EH (cell line): ENCODE results near the gene SLC25A45.
"Not testable (repeated sequence)": the region's sequence is repeated elsewhere in the genome, so short reads cannot be mapped to it uniquely, and the experiment has no call there.

Source experiments
- DNase-seq: peaks from one replicate; pipeline ENCODE4 v3.0.0-alpha.2; 2015; ENCODE audit warnings: low read depth

SLC25A45 gene

DNA sequence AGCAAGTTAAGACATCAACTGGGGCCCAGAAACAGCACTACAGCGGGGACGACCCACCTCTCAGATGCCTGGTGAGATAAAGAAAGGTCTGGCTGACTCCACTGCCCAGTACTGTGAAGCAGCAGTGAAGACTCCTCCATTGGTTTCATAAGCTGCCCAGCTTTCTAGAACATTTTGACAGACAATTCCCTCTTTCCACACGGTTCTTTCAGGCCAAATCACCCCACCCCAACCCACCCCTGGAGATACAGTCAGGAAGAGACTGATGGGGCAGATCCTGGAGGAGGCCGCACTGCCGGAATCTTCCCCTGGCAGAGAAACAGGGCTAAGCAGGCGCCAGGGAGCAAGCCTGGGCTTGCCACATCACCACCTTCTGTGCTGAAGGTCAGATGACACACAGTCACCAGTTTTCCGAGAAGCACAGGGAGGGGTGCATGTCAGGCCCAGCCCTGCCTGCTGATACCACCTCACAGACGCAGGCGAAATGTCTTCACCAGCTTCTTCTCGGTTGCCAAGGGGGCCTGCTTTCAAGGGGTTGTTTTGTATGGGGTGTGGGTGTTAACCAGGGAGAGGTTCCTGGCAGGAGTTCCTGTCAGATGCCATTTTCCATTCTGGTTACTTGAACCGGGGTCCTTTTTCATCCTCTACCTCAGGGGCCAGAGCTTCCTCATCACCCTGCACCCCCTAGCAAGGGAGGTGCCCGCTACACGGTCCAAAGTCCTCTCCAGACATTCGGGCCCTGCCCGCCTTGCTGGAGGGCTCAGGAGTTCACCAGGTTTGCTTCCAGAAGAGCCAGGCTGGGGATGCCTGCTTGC lies 38.7 kb upstream of the SLC25A45 start:
- DNase-seq, result peak; percentile 100

DNA sequence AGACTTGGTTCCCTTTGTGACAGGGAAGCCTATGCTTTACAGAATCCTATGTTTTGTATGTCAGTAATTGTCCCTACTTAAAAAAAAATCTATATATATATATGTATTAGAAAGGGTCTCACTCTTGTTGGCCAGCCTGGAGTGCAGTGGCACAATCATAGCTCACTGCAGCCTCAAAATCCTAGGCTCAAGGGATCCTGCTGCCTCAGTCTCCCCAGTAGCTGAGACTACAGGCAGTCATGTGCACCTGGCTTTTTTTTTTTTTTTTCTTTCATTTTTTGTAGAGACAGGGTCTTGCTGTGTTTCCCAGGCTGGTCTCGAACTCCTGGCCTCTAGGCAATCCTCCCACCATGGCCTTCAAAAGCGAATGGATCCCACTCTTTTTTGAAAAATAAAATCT lies 38.1 kb upstream of the SLC25A45 start:
- DNase-seq, result no peak

DNA sequence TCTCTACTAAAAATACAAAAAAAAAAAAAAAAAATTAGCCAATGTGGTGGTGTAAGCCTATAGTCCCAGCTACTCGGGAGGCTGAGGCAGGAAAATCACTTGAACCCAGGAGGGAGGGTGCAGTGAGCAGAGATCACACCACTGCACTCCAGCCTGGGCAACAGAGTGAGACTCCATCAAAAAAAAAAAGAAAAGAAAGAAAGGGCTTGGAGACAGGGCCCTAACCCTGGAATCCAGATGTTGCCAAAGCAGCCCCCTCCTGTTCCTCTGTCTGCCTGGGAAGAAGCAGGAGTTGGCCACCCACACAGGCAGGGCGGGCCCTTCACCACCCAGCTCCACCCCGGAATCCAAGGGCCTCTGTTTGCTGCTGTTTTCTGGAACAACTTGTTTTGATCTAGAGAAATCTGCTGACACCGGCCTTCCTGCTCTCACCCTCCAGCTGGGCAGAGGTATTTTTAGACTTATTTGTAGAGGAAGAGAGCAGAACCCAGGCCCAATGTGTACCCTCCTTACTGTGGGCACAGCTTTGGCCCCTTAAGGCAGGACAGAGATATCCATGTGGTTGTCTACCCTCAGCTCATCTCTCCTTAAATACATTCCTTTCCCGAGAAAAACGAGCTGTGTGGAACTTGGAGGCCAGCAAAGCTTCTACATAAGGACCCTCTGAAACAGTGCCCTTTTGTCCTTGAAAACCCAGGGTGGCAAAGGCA lies 37.5 kb upstream of the SLC25A45 start:
- DNase-seq, result peak; percentile 95

DNA sequence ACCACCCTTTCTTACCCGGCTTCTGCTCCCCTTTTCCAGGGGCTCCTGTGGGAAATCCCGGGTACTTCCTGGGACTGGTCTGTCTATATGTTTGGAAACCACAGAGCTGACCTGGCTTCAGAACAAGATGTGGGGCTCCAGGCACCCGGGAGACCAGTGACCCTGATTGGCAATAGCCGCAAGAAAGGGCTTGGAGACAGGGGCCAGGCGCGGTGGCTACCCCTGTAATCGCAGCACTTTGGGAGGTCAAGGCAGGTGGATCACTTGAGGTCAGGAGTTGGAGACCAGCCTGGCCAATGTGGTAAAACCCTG lies 37.0 kb upstream of the SLC25A45 start:
- DNase-seq, result no peak

GRCh38 chr11:65418681-65419459 lies 36.4 kb upstream of the SLC25A45 start:
- DNase-seq, result peak; percentile 99

- DNase-seq, result no peak
These were observed 35.9 kb upstream of the SLC25A45 start for GRCh38 chr11:65418431-65418680.

DNA sequence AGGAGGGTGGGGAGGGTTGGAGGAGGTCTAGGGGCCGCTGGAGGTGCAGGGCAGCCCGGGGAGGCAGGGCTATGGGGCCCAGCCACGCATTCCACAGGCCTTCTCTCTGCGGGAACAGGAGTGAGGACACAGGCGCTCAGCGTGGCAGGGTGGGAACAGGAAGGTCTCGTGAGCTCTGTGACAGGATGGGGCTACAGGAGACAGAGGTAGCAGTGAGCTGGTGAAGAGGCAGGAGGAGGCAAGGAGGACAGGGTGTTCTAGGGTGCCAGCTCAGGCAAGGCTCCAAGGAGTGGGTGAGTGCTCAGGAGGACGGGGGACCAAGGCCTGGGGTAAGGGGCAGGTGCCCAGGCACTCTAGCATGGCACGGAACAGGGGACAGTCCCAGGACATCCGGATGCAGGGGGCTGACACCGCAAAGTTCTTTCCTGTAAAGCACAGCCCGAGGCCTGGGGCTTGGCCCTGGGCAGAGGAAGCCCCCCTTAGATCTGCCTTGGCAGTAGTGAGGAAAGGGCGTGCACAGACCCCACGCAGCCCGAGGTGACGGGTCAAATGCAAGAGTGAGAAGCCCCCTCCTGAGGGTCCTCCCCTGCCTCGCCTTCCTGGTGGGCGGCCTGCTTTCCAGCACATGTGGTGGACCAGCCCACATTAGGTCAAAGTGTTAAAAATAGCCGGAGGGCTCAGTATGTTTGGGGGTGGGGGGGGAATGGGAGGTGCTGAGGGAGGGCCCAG lies 35.4 kb upstream of the SLC25A45 start:
- peak; percentile 63 for DNase-seq

GRCh38 chr11:65416841-65417701 lies 34.6 kb upstream of the SLC25A45 start:
- DNase-seq, result peak; percentile 34

DNA sequence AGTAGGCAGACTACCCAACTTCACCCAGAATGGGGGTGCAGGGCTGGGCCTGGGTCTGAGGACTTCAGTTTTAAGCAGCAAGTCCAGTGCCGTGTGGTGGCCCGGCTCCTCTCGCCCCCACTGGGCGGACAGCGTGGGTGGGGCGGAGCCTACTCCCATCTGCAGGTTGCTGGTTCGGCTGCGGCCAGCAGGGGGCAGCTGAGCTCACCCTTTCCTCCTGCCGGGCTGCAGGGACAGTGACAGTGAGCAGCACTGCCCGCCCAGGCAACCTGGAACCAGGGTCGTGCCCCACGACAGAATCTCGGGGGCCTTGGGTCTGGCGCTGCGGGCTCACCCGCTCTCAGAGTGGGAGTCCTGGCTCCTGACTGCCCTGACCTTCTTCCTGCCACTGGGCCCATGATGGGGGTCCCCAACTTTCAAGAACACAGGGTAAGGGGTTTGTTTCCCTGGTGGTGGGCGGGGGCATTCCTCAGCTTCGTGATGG lies 33.9 kb upstream of the SLC25A45 start:
- DNase-seq, result peak; percentile 86

GRCh38 chr11:65415499-65416340 lies 33.3 kb upstream of the SLC25A45 start:
- DNase-seq, result peak; percentile 9

- peak; percentile 50 for DNase-seq
These were observed 32.5 kb upstream of the SLC25A45 start for GRCh38 chr11:65414776-65415498.

DNA sequence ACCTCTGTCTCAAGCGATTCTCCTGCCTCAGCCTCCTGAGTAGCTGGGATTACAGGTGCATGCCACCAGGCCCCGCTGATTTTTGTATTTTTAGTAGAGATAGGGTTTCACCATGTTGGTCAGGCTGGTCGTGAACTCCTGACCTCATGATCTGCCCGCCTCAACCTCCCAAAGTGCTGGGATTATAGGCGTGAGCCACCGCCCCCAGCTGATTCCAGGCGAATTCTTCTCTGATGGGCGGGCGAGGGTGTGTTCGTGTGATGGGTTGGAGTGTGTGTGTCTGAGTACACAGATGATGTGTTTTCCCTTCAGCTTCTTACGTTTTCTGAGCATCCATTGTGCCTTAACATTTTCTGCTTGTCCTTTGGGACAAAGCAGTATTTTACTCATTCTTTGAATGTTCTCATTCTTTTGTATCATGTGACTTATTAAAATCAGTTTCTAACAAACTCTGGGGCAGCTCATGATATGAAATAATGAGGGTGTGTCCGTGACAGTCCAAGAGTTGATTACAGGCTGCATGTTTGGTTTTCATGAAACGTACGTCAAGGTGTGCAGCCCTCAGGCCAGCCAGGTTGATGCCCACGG lies 30.7 kb upstream of the SLC25A45 start:
- DNase-seq, result not testable (repeated sequence)

DNA sequence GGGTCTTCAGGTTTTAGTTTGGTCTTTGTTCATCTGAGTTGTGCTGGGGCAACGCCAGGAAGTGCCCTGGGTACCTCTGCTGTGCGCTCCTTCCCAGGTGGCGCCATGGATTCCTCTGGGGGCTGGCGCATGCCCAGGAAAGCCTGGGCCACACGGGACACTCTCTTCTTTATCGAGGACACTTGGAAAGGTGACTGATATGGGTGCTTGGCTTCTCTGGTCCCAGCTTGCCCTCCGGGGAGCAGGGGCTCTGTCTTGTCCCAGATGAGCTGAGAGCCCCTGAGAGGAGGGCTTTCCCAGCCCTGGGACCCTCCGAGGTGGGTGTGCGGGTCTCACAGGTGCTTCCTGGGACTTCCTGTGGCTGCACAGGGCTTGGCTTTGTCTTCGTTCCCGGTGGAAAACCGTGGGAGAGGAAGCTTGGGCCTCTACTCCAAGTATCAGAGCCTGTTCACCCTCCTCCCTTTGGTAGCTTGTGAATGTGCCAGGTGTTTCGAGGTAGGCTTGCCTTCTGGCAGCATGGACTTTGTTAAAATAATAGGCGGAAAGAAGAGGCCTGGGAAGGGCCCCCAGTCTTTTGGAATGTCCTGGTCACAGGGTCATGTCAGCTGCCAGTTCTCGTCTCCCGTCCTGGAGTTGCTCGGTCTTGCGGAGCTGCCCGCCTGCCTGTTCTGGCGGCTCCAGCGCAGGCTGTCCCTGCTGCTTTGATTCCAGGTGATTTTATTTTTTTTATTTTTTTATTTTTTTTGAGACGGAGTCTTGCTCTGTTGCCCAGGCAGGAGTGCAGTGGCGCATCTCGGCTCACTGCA lies 30.0 kb upstream of the SLC25A45 start:
- no peak for DNase-seq

DNA sequence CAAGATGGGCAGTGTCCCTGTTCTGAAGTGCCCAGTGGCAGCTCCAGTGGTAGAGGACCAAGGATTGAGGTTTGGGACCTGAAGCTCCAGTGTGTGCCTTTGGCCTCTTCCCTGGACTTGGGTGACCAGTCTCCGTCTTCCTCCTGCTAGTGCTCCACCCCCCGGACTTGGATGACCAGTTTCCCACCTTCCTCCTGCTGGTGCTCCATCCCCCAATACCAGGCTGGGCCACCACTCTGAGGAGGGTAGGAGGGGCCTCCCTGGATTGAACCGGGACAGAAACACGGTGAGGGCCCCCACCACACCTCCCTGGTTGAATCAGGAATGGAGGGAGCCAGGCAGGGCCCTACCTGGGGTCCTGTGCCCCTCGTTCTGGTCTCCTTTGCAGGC lies 29.2 kb upstream of the SLC25A45 start:
- no peak for DNase-seq

DNA sequence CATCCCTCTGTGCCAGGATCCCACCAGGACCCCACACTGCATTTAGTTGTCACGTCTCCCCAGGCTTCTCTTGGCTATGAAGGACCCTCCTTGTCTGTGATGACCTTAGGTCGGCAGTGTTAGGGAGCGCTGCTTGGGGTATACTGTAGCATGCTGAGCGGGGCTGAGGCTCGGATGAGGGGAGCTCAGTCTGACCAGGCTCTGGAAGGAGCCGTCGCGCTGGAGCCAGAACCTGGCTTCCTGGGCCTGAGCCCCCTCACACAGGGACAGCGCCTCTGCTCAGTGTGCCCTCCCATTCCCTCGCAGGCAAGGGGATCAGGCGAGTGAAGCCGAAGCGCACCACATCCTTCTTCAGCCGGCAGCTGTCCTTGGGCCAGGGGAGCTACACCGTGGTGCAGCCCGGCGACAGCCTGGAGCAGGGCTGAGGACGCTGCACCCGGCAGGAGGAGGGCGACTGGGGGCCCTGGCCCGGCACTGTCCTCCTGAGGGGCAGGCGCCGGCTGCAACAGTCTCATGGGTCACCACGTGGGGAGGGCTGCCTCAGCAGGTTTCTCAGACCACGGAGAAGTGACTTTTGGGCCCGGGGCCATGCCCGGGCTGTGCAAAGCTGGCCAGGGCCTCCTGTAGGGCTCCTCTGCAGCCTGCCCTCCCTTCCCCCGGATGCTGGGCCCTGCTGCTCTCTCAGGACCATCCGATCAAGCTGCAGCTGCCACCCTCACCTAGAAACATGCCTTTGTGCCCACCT lies 28.7 kb upstream of the SLC25A45 start:
- DNase-seq, result no peak

- DNase-seq, result no peak
These were observed 22.3 kb upstream of the SLC25A45 start for GRCh38 chr11:65404638-65405339.

DNA sequence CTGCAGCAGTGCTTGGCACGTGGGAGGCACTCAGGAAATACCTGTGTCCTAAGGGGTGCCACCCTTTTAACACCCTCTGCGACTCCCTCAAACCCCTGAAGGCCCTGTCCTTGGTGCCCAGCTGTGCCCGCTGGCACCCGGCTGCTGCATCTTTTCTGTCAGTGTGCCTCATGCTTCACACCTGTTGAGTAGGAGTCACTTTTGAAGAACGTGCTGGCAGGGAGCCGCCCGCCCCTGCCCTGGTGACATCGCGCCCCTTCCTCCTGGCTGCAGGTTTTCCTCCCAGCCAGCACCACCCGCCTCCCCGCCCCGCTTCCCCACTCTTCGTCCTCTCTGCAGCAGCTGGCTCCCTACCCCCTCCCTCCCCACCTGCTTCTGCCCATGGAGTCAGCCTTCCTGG lies 21.8 kb upstream of the SLC25A45 start:
- DNase-seq, result no peak
